K562 (cell line): Measurements from ENCODE around the gene HNRNPLL. TPM values are rescaled to one million over a fixed set of nuclear protein-coding genes. Genes with fewer than 3 reads are reported as not detected.
A peak's percentile ranks its signal among the peaks of the same experiment; 100 is the strongest.

ENCODE experiments used
- ATF2 ChIP-seq: sonication (generic); formaldehyde crosslinking; IDR thresholded peaks from 2 replicates; pipeline ENCODE4 v1.8.1; 2022; ENCODE audit warnings: missing genetic modification reagents
- CBFA2T3 ChIP-seq: fragments of 450-650 bp; IDR thresholded peaks from 2 replicates; pipeline ENCODE4 v1.6.1; 2017
- CBX2 ChIP-seq: fragments of 200-600 bp; sonication (generic); IDR thresholded peaks from one replicate; pipeline ENCODE4 v1.6.1; 2012; ENCODE audit warnings: mild to moderate bottlenecking, low read length, inconsistent platforms; ENCODE audit not compliant: insufficient read depth, poor library complexity, severe bottlenecking
- CCNT2 ChIP-seq: IDR thresholded peaks from 2 replicates; pipeline ENCODE4 v1.6.1; 2011; ENCODE audit warnings: borderline replicate concordance, low read depth, mild to moderate bottlenecking, moderate library complexity, mixed read lengths, low read length; ENCODE audit not compliant: insufficient read length; ENCODE audit errors: extremely low read depth
- FOXP4 ChIP-seq: sonication (generic); formaldehyde crosslinking; IDR thresholded peaks from 2 replicates; pipeline ENCODE4 v1.8.0; 2022; ENCODE audit warnings: mild to moderate bottlenecking, missing genetic modification reagents, borderline replicate concordance
- ILK ChIP-seq: fragments of 450-650 bp; IDR thresholded peaks from 2 replicates; pipeline ENCODE4 v1.6.1; 2016; ENCODE audit warnings: missing genetic modification characterization, low read depth, mild to moderate bottlenecking, missing compliant biosample characterization, moderate library complexity, borderline replicate concordance
- MAZ ChIP-seq, 2 experiments: fragments of 450-650 bp in 1 of 2; sonication (generic) in 1 of 2; formaldehyde crosslinking; IDR thresholded peaks in 1 of 2; conservative IDR thresholded peaks in 1 of 2; 2 replicates each; pipeline versions ENCODE4 v1.4.0 to v1.5.0; 2020; ENCODE audit warnings: mild to moderate bottlenecking in 1 of 2, missing genetic modification reagents in 1 of 2
- NRF1 ChIP-seq, 2 experiments: fragments of 450-650 bp; IDR thresholded peaks in 1 of 2; conservative IDR thresholded peaks in 1 of 2; 2 replicates each; pipeline ENCODE4 v1.6.1; 2014; ENCODE audit warnings: mild to moderate bottlenecking in 2 of 2
- SIRT6 ChIP-seq: IDR thresholded peaks from one replicate; pipeline ENCODE4 v1.6.1; 2012; ENCODE audit warnings: low read depth, mild to moderate bottlenecking, control low read depth, inconsistent platforms, low read length, moderate library complexity
- SMC3 ChIP-seq: conservative IDR thresholded peaks from 2 replicates; pipeline ENCODE4 v1.6.1; 2011; ENCODE audit warnings: low read depth, low read length, improper control_type of control experiment; ENCODE audit not compliant: insufficient read depth
- ZFP91 ChIP-seq: sonication (generic); formaldehyde crosslinking; IDR thresholded peaks from 2 replicates; pipeline ENCODE4 v1.8.0; 2022; ENCODE audit warnings: mild to moderate bottlenecking, missing genetic modification reagents
- polyA plus RNA-seq, 8 experiments: library from polyadenylated mRNA; depleted of rRNA in 4 of 8; stranded (reverse) in 5 of 8; unstranded in 3 of 8; fragments of >200 nt; fragmentation: Nextera tagmentation in 2 of 8; fragmentation: Illumina TruSeq in 1 of 8; extraction: Ambion mirVana in 2 of 8; extraction: Trizol in 1 of 8; gene quantifications; 2 replicates each; pipeline versions ENCODE4 v1.2.1 to v1.2.3, GENCODE V29; 2011 to 2014; ENCODE audit warnings: inconsistent platforms in 1 of 8, missing spikeins in 1 of 8
- total RNA-seq, 7 experiments: library from RNA; depleted of rRNA in 6 of 7; stranded (reverse); fragments of >200 nt in 6 of 7; fragmentation: Illumina TruSeq in 2 of 7; extraction: Trizol in 2 of 7; gene quantifications; 2 replicates each; pipeline versions ENCODE4 v1.2.1 to v1.2.3, GENCODE V29; 2011 to 2021; ENCODE audit warnings: low replicate concordance in 1 of 7
- TF ChIP-seq, protein P1 (sequence below), 2 experiments: fragments of 450-650 bp in 1 of 2; IDR thresholded peaks; 2 replicates each; pipeline ENCODE4 v1.6.1; 2011 to 2017; ENCODE audit warnings: low read depth in 2 of 2, antibody characterized with exemption in 1 of 2, borderline replicate concordance in 1 of 2, low read length in 1 of 2, mild to moderate bottlenecking in 1 of 2, mixed read lengths in 1 of 2; ENCODE audit not compliant: control insufficient read depth in 1 of 2
- TF ChIP-seq, protein P2 (sequence below): sonication (generic); formaldehyde crosslinking; IDR thresholded peaks from 2 replicates; pipeline ENCODE4 v1.8.0; 2022; ENCODE audit warnings: mild to moderate bottlenecking, missing genetic modification reagents

Gene HNRNPLL
- total and polyA plus RNA-seq, 9 of the 15 experiments (the other 6 are each of a cell fraction or from before 2014, with no cell fraction given), result 19.8 to 135 (median 57.8) TPM

GRCh38 chr2:38523728-38524437 is 78.8 kb downstream of the HNRNPLL start (continued):
- TF ChIP-seq, protein P1, sequence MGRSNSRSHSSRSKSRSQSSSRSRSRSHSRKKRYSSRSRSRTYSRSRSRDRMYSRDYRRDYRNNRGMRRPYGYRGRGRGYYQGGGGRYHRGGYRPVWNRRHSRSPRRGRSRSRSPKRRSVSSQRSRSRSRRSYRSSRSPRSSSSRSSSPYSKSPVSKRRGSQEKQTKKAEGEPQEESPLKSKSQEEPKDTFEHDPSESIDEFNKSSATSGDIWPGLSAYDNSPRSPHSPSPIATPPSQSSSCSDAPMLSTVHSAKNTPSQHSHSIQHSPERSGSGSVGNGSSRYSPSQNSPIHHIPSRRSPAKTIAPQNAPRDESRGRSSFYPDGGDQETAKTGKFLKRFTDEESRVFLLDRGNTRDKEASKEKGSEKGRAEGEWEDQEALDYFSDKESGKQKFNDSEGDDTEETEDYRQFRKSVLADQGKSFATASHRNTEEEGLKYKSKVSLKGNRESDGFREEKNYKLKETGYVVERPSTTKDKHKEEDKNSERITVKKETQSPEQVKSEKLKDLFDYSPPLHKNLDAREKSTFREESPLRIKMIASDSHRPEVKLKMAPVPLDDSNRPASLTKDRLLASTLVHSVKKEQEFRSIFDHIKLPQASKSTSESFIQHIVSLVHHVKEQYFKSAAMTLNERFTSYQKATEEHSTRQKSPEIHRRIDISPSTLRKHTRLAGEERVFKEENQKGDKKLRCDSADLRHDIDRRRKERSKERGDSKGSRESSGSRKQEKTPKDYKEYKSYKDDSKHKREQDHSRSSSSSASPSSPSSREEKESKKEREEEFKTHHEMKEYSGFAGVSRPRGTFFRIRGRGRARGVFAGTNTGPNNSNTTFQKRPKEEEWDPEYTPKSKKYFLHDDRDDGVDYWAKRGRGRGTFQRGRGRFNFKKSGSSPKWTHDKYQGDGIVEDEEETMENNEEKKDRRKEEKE (IDR thresholded peaks at IDR 0.05; ENCODE audit: borderline replicate concordance in 1 of 2, control insufficient read depth in 1 of 2, low read depth in 2 of 2, low read length in 1 of 2), result no peak
- TF ChIP-seq ATF2 (no peak), CCNT2 (no peak), CBFA2T3 (no peak), ZFP91 (CRISPR knock-in tag) (no peak), CBX2 (no peak), SMC3 (peak; percentile 32; the same call in 1 of the 2 replicates), NRF1 (conservative IDR thresholded peaks at IDR 0.05 in 1 of 2, IDR thresholded peaks at IDR 0.05 in 1 of 2) (no peak), MAZ (CRISPR knock-in tag; conservative IDR thresholded peaks at IDR 0.05 in 1 of 2, IDR thresholded peaks at IDR 0.05 in 1 of 2) (peak in 1 of 2 experiments; percentile 26; a peak in 1 of 4 replicates), ILK (tag) (no peak), FOXP4 (CRISPR knock-in tag) (peak; percentile 93), SIRT6 (no peak)
- TF ChIP-seq, protein P2, sequence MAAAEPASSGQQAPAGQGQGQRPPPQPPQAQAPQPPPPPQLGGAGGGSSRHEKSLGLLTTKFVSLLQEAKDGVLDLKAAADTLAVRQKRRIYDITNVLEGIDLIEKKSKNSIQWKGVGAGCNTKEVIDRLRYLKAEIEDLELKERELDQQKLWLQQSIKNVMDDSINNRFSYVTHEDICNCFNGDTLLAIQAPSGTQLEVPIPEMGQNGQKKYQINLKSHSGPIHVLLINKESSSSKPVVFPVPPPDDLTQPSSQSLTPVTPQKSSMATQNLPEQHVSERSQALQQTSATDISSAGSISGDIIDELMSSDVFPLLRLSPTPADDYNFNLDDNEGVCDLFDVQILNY (CRISPR knock-in tag), result no peak
